Frontal cortex (tissue), 4 donors: ENCODE results near the gene PCDHA11. TPM values are rescaled to one million over a fixed set of nuclear protein-coding genes. Genes with fewer than 3 reads are reported as not detected.

Experiments used
- DNase-seq, 2 donors: peaks; one replicate each; pipeline ENCODE4 v3.0.0; 2012; ENCODE audit warnings: low spot score in 2 of 2
- FAIRE-seq: peaks from 2 replicates; lab custom pipeline; 2012; peaks lifted over from hg19 to GRCh38; lab: Jason Lieb, UNC
- total RNA-seq: library from RNA; depleted of rRNA; stranded (reverse); fragments of >200 nt; gene quantifications from one replicate; pipeline ENCODE4 v1.2.3, GENCODE V29; 2014
- donor health status: control.
- donor health status: control.
- donor health status: control.

PCDHA11 gene
- total RNA-seq, 1 donor from 2014 or later, result 29.3 TPM

- FAIRE-seq, result no peak
- DNase-seq, result no peak
Measured at GRCh38 chr5:140883927-140884697, 15.4 kb downstream of the PCDHA11 start.

GRCh38 chr5:140916325-140916724 lies 47.6 kb downstream of the PCDHA11 start:
- FAIRE-seq (no peak), DNase-seq (no peak)

Other genes starting within 250 kb of the PCDHA11 start
- 11.4 TPM for gene CD14, start 235.8 kb upstream of the PCDHA11 start, total RNA-seq
- 5.7 TPM for gene TMCO6, start 229.5 kb upstream of the PCDHA11 start, total RNA-seq
- gene NDUFA2, start 221.3 kb upstream of the PCDHA11 start, total RNA-seq, result 28.5 TPM
- gene IK, start 221.1 kb upstream of the PCDHA11 start, total RNA-seq, result 83.6 TPM
- 12.6 TPM for gene WDR55, start 204.1 kb upstream of the PCDHA11 start, total RNA-seq
- 0.82 TPM for gene DND1, start 195.4 kb upstream of the PCDHA11 start, total RNA-seq
- 74.2 TPM for gene HARS1, start 177.6 kb upstream of the PCDHA11 start, total RNA-seq
- 25.7 TPM for gene HARS2, start 177.5 kb upstream of the PCDHA11 start, total RNA-seq
- gene ZMAT2, start 168.5 kb upstream of the PCDHA11 start, total RNA-seq, result 68.1 TPM
- gene PCDHA1, start 82.8 kb upstream of the PCDHA11 start, total RNA-seq, result 8.6 TPM
- gene PCDHA2, start 74.1 kb upstream of the PCDHA11 start, total RNA-seq, result 10.6 TPM
- gene PCDHA3, start 67.9 kb upstream of the PCDHA11 start, total RNA-seq, result 16.3 TPM
- 12.2 TPM for gene PCDHA4, start 61.9 kb upstream of the PCDHA11 start, total RNA-seq
- 8.2 TPM for gene PCDHA5, start 47.3 kb upstream of the PCDHA11 start, total RNA-seq
- gene PCDHA6, start 41.0 kb upstream of the PCDHA11 start, total RNA-seq, result 17.1 TPM
- gene PCDHA7, start 34.7 kb upstream of the PCDHA11 start, total RNA-seq, result 15.5 TPM
- gene PCDHA8, start 27.8 kb upstream of the PCDHA11 start, total RNA-seq, result 8.2 TPM
- gene PCDHA9, start 20.6 kb upstream of the PCDHA11 start, total RNA-seq, result 9.8 TPM
- gene PCDHA10, start 13.1 kb upstream of the PCDHA11 start, total RNA-seq, result 10.6 TPM
- gene PCDHA12, start 6.4 kb downstream of the PCDHA11 start, total RNA-seq, result 11.0 TPM
- gene PCDHA13, start 13.2 kb downstream of the PCDHA11 start, total RNA-seq, result 13.5 TPM
- 76.2 TPM for gene PCDHAC1, start 57.3 kb downstream of the PCDHA11 start, total RNA-seq
- gene PCDHAC2, start 97.5 kb downstream of the PCDHA11 start, total RNA-seq, result 29.8 TPM
- gene PCDHB1, start 182.4 kb downstream of the PCDHA11 start, total RNA-seq, result 0.82 TPM
- gene PCDHB2, start 225.7 kb downstream of the PCDHA11 start, total RNA-seq, result 13.0 TPM
- 11.0 TPM for gene PCDHB3, start 231.5 kb downstream of the PCDHA11 start, total RNA-seq